ENCODE results near the gene LRRC3C. TPM values are rescaled to one million over a fixed set of nuclear protein-coding genes. Genes with fewer than 3 reads are reported as not detected.
A peak's percentile ranks its signal among the peaks of the same experiment; 100 is the strongest.

LRRC3C gene
- total and polyA plus RNA-seq, 12 donors = not detected

- no peak for TF ChIP-seq CTCF (IDR thresholded peaks at IDR 0.05)
Observed at GRCh38 chr17:39937447-39937846, 9.9 kb downstream of the LRRC3C start.

GRCh38 chr17:39938140-39938869 lies 10.8 kb downstream of the LRRC3C start:
- no peak for TF ChIP-seq CTCF (IDR thresholded peaks at IDR 0.05)
- Histone ChIP-seq H3K27me3 (no peaks in the 10 kb centered on the region), H3K4me3 (no peak overlapping the region), H3K36me3 (no peaks in the 10 kb centered on the region), H3K9me3 (no peaks in the 10 kb centered on the region), H3K27ac (peak overlapping the region in 1 of 10 donors; percentile 22), H3K4me1 (peaks cover 0 to 45% (median 15%) of the 10 kb centered on the region in 9 donors)
- intact Hi-C loops (cut with DNase I) = no loop called here
- WGBS, 2 donors = 63 to 71% methylated on average over 8 of the region's 8 CpGs
- DNase-seq (no peak), ATAC-seq (no peak)

More at GRCh38 chr17:39937447-39937846, 9.9 kb downstream of the LRRC3C start:
- no peaks in the 10 kb centered on the region for H3K9me3 ChIP-seq
- no peak overlapping the region for H3K27ac ChIP-seq
- ATAC-seq (no peak), DNase-seq (no peak)
- H3K4me1 ChIP-seq = peaks cover 0 to 48% (median 15%) of the 10 kb centered on the region in 9 donors
- no peak overlapping the region for H3K4me3 ChIP-seq
- no peaks in the 10 kb centered on the region for H3K36me3 ChIP-seq
- intact Hi-C loops (cut with DNase I) = no loop called here
- H3K27me3 ChIP-seq = no peaks in the 10 kb centered on the region
- WGBS, 2 donors = 93 to 94% methylated on average over 3 of the region's 3 CpGs

GRCh38 chr17:39939106-39939505 lies 11.6 kb downstream of the LRRC3C start:
- H3K4me3 ChIP-seq = no peak overlapping the region
- ATAC-seq (no peak), DNase-seq (no peak)
- H3K27me3 ChIP-seq = no peaks in the 10 kb centered on the region
- intact Hi-C loops (cut with DNase I) = no loop called here
- peak overlapping the region in 2 of 10 donors; percentile 48 to 70 for H3K27ac ChIP-seq
- WGBS, 2 donors = 83 to 92% methylated on average over 3 of the region's 3 CpGs
- no peak for TF ChIP-seq CTCF (IDR thresholded peaks at IDR 0.05)
- H3K9me3 ChIP-seq = no peaks in the 10 kb centered on the region
- H3K4me1 ChIP-seq = peaks cover 0 to 37% (median 13%) of the 10 kb centered on the region in 9 donors
- H3K36me3 ChIP-seq = no peaks in the 10 kb centered on the region

GRCh38 chr17:39939588-39940419 lies 12.3 kb downstream of the LRRC3C start:
- Histone ChIP-seq H3K27me3 (no peaks in the 10 kb centered on the region), H3K4me3 (no peak overlapping the region), H3K36me3 (no peaks in the 10 kb centered on the region), H3K9me3 (no peaks in the 10 kb centered on the region), H3K4me1 (peaks cover 0 to 31% (median 13%) of the 10 kb centered on the region in 9 donors), H3K27ac (peak overlapping the region in 5 of 10 donors; percentile 14 to 70 (median 51))
- peak in 1 of 2 donors; percentile 65 for DNase-seq
- ATAC-seq = peak in 7 of 8 donors; percentile 47 to 89 (median 80)
- peak in 7 of 9 donors; percentile 28 to 53 (median 48) for TF ChIP-seq CTCF (IDR thresholded peaks at IDR 0.05)
- 44 to 51% methylated on average over 6 of the region's 6 CpGs for WGBS, 2 donors
- intact Hi-C loops (cut with DNase I) = no loop called here
